ENCODE data around the gene GID8. TPM values are rescaled to one million over a fixed set of nuclear protein-coding genes. Genes with fewer than 3 reads are reported as not detected.

The GID8 gene
- total and polyA plus RNA-seq, 2 of the 4 experiments (the other 2 are of a cell fraction) = 21.5 to 33.9 TPM

DNA sequence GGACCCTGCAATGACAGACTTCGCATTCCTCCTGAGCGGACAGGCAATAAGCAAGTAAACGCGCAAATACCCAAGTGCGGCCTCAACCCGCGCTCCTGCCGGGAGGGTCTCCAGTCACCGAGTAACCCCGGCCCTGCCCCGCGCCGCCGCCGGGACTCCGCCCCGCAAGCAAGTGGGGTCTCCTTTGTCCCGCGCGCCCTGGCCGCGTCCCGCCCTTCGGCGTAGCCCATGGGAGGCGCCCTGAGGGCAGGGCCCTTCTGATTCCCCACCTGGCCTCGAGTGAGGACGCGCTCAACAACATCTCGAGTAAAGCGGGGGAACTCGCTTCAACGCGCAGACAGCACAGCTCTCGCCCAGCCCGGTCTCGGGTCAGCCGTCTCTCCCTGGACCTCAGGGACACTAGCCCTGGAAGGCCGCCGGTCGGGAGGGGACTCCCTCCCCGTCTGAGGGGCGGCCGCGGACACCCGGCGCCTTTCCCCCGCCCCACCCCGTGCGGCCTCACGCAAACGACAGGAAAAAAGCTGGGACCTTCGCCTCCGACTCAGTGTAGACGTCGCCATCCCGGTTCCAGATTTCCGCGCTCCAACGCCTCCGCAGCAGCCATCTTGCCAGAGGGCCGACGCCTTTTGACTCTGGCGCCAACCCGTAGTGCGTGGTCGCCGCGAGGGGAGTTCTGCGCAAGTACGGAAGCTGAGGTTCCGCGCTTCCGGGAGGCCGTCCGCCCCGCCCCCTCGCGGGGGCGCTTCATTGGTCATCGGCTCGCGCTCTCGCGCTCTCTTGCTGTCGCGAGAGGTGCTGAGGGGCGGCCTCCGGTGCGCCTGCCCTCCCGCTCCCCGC lies 461 bp upstream of the GID8 start:
- peaks cover 13% of the 10 kb centered on the region for H3K4me1 ChIP-seq (ENCODE audit: control insufficient read depth, insufficient read depth, low read length)
- peak overlapping the region; percentile 90 to 94 for H4K8ac ChIP-seq (ENCODE audit: low read depth in 2 of 2, low read length in 2 of 2)
- ChIA-PET CTCF (interaction anchor here (1.0 to 1.3 kb wide), 2 partner anchors 17 to 36 kb away, joined by 3 read pairs; no protein-coding TSS in a partner anchor), POLR2A (ENCODE audit: unreplicated experiment) (interaction anchor here (0.6 to 1.9 kb wide), 2 partner anchors 16 to 300 kb away, joined by 3 to 13 read pairs; no protein-coding TSS in a partner anchor)
- 1% methylated on average over 58 of the region's 92 CpGs; no CpG with 5 or more reads in 1 of the 2 experiments for WGBS, 2 experiments (ENCODE audit: extremely low coverage in 2 of 2, insufficient read length in 1 of 2)
- ATAC-seq (ENCODE audit: low read depth) (peak; percentile 90), DNase-seq (peak; percentile 96)
- H3K9me3 ChIP-seq (ENCODE audit: control insufficient read depth, insufficient read depth, low read length) = no peaks in the 10 kb centered on the region
- peak overlapping the region; percentile 99 for H2AK9ac ChIP-seq (replicated peaks; ENCODE audit: low read depth, low read length, poor library complexity)
- peak overlapping the region; percentile 88 for H3K4me2 ChIP-seq (ENCODE audit: low read depth, low read length)
- H2BK20ac ChIP-seq (ENCODE audit: low read depth, low read length) = no peak overlapping the region
- peak overlapping the region; percentile 89 for H2AFZ ChIP-seq (replicated peaks; ENCODE audit: low read length, poor library complexity)
- H3K9me1 ChIP-seq (ENCODE audit: insufficient read depth, low read length) = peaks cover 30% of the 10 kb centered on the region
- no peaks in the 10 kb centered on the region for H3K27me3 ChIP-seq (ENCODE audit: control insufficient read depth, insufficient read depth, low read length)
- peak overlapping the region; percentile 72 for H2BK5ac ChIP-seq (ENCODE audit: low read depth, low read length, poor library complexity, severe bottlenecking)
- no peak overlapping the region for H2BK15ac ChIP-seq (ENCODE audit: low read depth, low read length)
- H3K27ac ChIP-seq (ENCODE audit: insufficient read depth, low read length) = peak overlapping the region; percentile 84
- peak overlapping the region; percentile 53; the same call in 1 of the 2 replicates for H2BK120ac ChIP-seq (ENCODE audit: low read depth, low read length)
- BruUV-seq (replicated peaks) = no TSS peak
- peak overlapping the region; percentile 87 for H3K9ac ChIP-seq (ENCODE audit: low read depth, low read length)
- H3K18ac ChIP-seq (ENCODE audit: low read depth, low read length) = no peak overlapping the region
- H3K23ac ChIP-seq (ENCODE audit: low read depth, low read length) = peak overlapping the region; percentile 90
- TF ChIP-seq CEBPB (IDR thresholded peaks at IDR 0.05; ENCODE audit: low read depth, low read length) = no peak
- TF ChIP-seq CHD1 (IDR thresholded peaks at IDR 0.05; ENCODE audit: low read depth, low read length) = no peak
- TF ChIP-seq FOS (IDR thresholded peaks at IDR 0.05; ENCODE audit: low read depth, low read length) = peak; percentile 16; the same call in 1 of the 2 replicates
- TF ChIP-seq NFE2L2 (IDR thresholded peaks at IDR 0.05; ENCODE audit: low read depth, low read length) = no peak
- TF ChIP-seq MAFK (IDR thresholded peaks at IDR 0.05; ENCODE audit: low read depth, low read length) = no peak
- no peak for TF ChIP-seq RCOR1 (IDR thresholded peaks at IDR 0.05; ENCODE audit: insufficient replicate concordance, low read length)
- TF ChIP-seq, protein P1, sequence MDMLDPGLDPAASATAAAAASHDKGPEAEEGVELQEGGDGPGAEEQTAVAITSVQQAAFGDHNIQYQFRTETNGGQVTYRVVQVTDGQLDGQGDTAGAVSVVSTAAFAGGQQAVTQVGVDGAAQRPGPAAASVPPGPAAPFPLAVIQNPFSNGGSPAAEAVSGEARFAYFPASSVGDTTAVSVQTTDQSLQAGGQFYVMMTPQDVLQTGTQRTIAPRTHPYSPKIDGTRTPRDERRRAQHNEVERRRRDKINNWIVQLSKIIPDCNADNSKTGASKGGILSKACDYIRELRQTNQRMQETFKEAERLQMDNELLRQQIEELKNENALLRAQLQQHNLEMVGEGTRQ (IDR thresholded peaks at IDR 0.05; ENCODE audit: low read depth, low read length) = peak; percentile 19; the same call in 1 of the 2 replicates
- peak; percentile 70 for TF ChIP-seq POLR2A (IDR thresholded peaks at IDR 0.05; ENCODE audit: low read depth, low read length)
- TF ChIP-seq MAZ (IDR thresholded peaks at IDR 0.05; ENCODE audit: borderline replicate concordance, low read depth, low read length) = peak; percentile 92; the same call in 1 of the 2 replicates
- peak; percentile 78; the same call in 1 of the 2 replicates for TF ChIP-seq MXI1 (IDR thresholded peaks at IDR 0.05; ENCODE audit: borderline replicate concordance, low read depth, low read length)
- no peak for TF ChIP-seq BHLHE40 (IDR thresholded peaks at IDR 0.05; ENCODE audit: low read depth, low read length)
- TF ChIP-seq RAD21 (IDR thresholded peaks at IDR 0.05; ENCODE audit: low read length) = no peak
- no peak for TF ChIP-seq SMC3 (IDR thresholded peaks at IDR 0.05; ENCODE audit: low read depth, low read length)
- H3K56ac ChIP-seq (ENCODE audit: extremely low read depth, insufficient read depth, low read length) = peak overlapping the region; percentile 75
- peak overlapping the region; percentile 96 for H3K4ac ChIP-seq (ENCODE audit: low read depth, low read length)
- peak overlapping the region; percentile 99 for H2AK5ac ChIP-seq (ENCODE audit: low read depth, low read length)
- peaks cover 23% of the 10 kb centered on the region for H3K36me3 ChIP-seq (ENCODE audit: control insufficient read depth, insufficient read depth, low read length)
- H4K5ac ChIP-seq (ENCODE audit: low read depth, low read length) = peak overlapping the region; percentile 87
- dilution Hi-C loops (cut with HindIII; ENCODE audit: low sequenced_read_pairs, unreplicated experiment) = no loop called here
- in situ Hi-C loops (cut with MboI; ENCODE audit: low sequenced_read_pairs) = no loop called here
- intact Hi-C loops (cut with micrococcal nuclease) = loop anchor here (2.0 kb wide), 1 partner anchor 37 kb away; no protein-coding TSS in a partner anchor
- peak overlapping the region; percentile 92 for H3K14ac ChIP-seq (replicated peaks; ENCODE audit: low read depth, low read length)
- peaks cover 76% of the 10 kb centered on the region for H4K20me1 ChIP-seq (ENCODE audit: insufficient read depth, low read length)
- peak overlapping the region; percentile 94 for H4K91ac ChIP-seq (ENCODE audit: insufficient read depth, low read depth, low read length)
- H3K4me3 ChIP-seq (ENCODE audit: insufficient read depth, low read depth, low read length) = peak overlapping the region; percentile 96
- H3K79me1 ChIP-seq (ENCODE audit: low read depth in 1 of 2, low read length in 2 of 2) = peaks cover 8 to 70% of the 10 kb centered on the region in 2 experiments; a peak in 3 of 4 replicates

All from IMR-90 (cell line).